G401 (cell line): Measurements from ENCODE around the gene CBX2. TPM values are rescaled to one million over a fixed set of nuclear protein-coding genes. Genes with fewer than 3 reads are reported as not detected.

ENCODE experiments used
- DNase-seq: peaks from one replicate; pipeline ENCODE4 v3.0.0-alpha.2; 2015; ENCODE audit warnings: low spot score
- in situ Hi-C: cut with HindIII; loops from 2 replicates; pipeline ENCODE4 v1.10.0; 2016; ENCODE audit warnings: low sequenced_read_pairs, mixed read lengths
- total RNA-seq: library from RNA; depleted of rRNA; stranded (reverse); fragments of >200 nt; shearing (Covaris generic); gene quantifications from 2 replicates; pipeline ENCODE4 v1.2.3, GENCODE V29; 2014

Gene CBX2
- total RNA-seq, 1 experiment from 2014 or later = 48.4 TPM

DNA sequence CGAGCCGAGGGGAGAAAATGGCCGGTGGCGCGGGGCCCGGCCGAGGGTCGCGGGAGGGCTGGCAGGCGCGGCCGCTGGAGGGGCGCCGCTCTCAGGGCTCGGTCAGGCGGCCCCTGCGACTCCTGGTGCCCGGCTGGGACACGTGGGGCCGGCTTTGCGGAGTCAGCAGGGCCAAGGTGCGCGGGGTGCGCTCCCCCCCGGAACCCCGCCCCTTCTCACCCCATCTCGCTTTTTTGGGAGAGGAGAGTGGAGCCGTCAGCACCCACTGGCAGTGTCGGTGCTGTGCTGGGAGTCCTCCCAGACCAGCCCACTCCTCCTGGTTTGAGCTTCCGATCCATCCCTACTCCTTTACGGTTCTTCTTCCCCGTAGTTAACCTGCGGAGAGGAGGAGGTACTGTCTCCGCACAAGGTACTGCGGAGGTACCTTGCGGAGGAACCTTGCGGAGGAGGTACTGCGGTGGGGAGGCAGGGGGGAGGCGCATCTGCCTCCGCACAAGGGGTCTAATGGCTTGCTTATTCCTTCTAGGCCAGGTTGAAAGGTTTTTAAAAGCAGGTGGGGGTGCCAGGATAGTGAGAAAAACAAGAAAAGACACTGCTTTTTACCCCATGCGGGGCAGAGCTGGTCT lies 38.0 kb downstream of the CBX2 start:
- in situ Hi-C loops = no loop called here
- DNase-seq = no peak

GRCh38 chr17:79818026-79818758 lies 40.2 kb downstream of the CBX2 start:
- in situ Hi-C loops = no loop called here
- no peak for DNase-seq

DNA sequence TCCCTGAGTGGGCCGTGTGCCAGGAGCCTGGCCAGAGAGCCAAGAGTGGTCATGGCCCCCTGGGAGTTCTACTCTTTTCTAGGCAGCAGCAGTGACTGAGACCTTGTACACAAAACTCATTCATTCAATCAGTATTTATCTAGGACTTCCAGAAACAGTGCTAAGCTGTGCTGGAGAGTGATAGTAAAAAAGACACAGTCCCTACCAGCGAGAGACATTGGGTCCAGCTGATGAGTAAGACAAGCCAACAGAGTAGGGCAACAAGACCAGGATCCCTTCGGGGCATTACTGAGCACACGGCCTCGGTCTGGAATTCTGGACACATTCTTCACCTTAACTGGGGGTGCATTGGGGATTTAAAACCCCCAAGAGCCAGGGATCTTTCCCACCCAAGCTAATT lies 41.1 kb downstream of the CBX2 start:
- in situ Hi-C loops = no loop called here
- no peak for DNase-seq

- no peak for DNase-seq
- in situ Hi-C loops = no loop called here
Observed at GRCh38 chr17:79819534-79820276, 41.8 kb downstream of the CBX2 start.

GRCh38 chr17:79820959-79821330 lies 43.0 kb downstream of the CBX2 start:
- DNase-seq = no peak
- in situ Hi-C loops = no loop called here

DNA sequence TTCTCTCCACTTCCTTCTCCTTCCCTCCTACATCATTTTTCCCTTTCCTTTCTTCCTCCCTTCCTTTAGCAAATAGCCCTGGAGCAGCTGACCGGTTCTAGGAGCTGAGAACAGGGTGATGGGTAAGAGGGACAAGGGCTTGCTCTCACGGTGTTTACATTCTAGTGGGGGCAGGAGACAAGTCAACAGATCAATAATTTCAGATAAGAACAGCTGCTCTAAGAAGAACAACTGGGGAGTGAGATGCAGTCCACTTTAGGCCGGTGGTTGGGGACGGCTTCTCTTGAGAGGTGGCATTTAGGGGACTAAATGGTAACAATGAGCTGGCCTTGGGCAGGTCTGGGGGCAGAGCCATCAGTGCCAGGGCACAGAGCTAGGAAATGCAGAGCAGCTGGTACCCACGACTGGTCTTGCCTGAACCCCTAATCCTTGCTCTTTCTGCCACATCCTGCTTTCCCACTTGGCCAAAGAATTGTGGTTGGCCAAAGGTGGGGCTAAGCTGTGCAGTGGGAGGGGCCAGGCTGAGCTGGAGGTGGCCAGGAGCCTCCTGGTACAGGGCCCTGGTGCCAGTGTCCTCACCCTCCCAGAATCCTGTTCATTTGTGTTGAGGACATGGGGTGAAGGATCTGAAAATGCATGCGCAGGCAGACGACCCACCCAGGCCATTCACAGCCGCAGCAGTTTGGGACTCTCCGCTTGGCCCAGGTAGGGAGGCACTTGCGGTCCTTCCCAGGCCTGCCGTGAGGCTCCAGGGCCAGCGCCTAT lies 43.6 kb downstream of the CBX2 start:
- in situ Hi-C loops = no loop called here
- no peak for DNase-seq

DNA sequence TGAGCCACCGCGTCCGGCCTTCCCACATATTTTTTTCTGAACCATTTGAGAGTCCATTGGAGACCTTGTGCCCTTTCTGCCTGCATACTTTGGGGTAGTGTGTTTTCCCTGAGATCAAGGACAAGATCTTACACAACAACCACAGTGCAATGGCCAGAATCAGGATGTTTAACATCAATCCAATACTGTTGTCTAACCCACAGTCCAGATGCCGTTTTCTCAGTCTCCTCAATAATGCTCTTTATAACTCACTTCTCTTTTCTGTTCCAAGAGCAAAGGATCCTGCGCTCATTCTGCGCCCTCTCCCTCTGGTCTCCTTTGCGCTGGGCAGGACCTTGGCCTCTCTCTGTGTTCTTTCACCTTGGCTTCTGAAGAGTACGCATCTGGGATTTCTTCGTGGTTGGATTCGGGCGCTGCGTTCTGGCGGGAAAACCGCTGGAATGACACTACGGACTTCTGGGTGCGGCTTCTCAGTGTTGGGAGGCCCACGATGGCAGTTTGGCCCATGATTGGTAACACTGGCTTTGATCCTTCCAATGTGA lies 44.7 kb downstream of the CBX2 start:
- no peak for DNase-seq
- in situ Hi-C loops = no loop called here

DNA sequence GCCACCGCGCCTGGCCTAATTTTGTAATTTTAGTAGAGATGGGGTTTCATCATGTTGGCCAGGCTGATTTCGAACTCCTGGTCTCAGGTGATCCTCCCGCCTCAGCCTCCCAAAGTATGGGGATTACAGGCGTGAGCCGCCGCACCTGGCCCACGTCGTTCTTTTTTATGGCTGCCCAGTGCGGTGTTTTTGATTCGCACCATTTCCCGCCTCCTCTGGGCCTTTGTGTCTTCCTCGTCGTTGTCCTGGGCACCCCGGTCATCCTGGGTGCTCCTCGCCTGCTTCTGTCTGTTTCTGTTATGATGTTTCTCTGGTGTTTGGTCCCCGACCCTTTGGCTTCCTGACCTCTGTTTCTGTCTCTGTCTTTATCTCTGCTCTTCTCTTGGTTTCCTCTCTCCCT lies 46.3 kb downstream of the CBX2 start:
- in situ Hi-C loops = no loop called here
- no peak for DNase-seq

DNA sequence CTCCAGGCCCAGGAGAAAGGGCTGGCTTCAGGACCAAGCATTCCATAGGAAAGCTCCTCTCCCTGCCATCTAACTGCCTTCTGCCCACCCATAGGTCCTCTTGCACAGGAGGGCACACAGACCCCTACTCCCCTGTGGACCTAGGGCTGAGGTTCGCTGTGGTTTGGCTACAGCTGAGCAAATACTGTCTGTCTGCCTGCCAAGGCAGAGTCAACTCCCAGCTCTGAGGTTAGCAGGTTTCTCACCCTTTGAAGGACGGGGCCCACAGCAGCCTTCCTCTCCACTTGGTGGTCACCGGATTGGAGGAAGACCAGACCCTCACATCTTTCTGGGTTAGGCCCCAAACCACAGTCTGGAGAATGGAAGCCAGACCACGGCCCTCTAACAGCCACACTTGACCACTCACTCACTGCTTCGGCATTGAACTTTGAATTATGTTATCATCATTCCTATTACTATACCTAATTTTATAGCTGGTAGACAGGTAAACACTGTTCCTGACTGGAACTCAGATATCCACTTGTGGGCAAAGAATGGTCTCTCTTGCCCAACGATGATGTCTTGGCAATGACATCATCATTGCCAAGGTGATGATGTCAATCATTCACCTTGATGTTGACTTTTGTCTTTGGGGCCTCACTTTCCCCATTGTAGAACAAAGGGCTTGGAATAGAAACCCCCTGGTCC lies 47.1 kb downstream of the CBX2 start:
- no peak for DNase-seq
- in situ Hi-C loops = no loop called here

- no peak for DNase-seq
- in situ Hi-C loops = no loop called here
Observed at GRCh38 chr17:79825580-79825921, 47.6 kb downstream of the CBX2 start.

GRCh38 chr17:79826204-79826680 lies 48.3 kb downstream of the CBX2 start:
- in situ Hi-C loops = no loop called here
- DNase-seq = no peak

DNA sequence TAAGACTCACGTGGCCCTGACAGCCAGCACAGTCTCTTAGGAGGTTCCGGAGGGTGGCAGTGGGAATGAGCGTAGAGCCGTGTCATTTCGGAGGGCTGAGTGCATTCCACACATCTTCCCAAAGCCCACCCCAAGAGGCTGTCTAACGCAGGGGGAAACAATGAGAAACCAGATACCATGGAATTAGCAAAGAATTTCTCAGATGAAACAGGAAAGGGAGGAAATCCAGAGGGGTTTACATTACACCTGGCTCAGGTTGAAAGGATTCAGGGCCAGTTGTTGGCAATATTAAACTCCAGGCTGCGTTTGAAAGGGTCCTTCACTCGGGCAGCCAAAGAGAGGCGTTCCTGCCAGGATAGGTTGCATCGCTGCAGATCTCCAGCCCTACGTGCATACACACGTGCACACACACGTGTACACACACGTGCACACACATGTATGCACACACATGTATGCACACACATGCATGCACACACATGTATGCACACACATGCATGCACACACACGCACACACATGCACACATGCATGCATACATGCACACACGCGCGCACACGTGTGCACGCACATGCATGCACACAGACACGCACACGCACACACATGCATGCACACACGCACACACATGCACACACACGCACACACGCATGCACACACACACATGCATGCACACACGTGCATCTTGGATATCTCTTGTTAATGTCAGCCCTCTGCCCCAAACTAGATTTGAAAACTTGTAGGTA lies 49.1 kb downstream of the CBX2 start:
- DNase-seq = no peak
- in situ Hi-C loops = no loop called here

- in situ Hi-C loops = no loop called here
Observed at GRCh38 chr17:79829004-79829403, 51.1 kb downstream of the CBX2 start.

DNA sequence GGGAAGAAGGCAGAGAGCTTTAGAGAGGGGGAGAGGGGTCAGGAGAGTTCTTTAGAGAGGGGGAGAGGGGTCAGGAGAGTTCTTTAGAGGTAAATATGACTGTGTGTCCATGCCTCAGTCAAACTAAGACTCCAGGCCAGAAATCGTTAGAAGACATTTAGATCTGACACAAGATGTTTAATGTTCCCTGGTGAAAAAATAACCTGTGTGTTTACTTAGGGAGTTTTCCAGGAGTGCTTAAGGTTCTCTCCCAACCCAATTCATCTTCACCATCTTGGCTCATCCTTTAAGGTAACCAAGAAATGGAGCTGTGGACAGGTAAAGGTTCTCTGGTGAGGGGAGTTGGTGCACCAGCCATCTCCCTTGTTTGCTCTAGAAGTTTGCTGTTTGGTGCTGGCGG lies 51.5 kb downstream of the CBX2 start:
- no peak for DNase-seq
- in situ Hi-C loops = no loop called here

More at GRCh38 chr17:79829004-79829403, 51.1 kb downstream of the CBX2 start:
- DNase-seq = no peak

DNA sequence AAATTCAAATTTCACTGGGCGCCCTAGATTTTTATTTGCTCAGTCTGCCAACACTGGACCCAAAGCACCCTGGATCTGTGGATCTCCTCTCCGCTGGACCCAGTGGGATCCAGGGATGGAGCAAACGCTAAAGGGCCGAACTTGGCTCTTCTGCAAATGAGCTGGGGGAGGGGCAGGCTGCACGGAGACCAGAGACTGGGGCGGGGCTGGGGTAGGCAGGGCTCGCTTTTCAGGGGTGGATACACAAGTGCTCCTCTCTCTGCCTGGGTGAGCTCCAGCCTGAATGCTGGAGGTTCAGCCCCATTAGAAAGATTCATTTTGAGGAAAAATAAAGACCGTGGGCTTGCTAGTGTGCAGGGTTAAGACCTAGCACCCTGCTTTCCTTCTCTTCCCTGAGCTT lies 52.4 kb downstream of the CBX2 start:
- DNase-seq = no peak
- in situ Hi-C loops = no loop called here

- in situ Hi-C loops = no loop called here
- no peak for DNase-seq
Observed at GRCh38 chr17:79830763-79831264, 52.9 kb downstream of the CBX2 start.

DNA sequence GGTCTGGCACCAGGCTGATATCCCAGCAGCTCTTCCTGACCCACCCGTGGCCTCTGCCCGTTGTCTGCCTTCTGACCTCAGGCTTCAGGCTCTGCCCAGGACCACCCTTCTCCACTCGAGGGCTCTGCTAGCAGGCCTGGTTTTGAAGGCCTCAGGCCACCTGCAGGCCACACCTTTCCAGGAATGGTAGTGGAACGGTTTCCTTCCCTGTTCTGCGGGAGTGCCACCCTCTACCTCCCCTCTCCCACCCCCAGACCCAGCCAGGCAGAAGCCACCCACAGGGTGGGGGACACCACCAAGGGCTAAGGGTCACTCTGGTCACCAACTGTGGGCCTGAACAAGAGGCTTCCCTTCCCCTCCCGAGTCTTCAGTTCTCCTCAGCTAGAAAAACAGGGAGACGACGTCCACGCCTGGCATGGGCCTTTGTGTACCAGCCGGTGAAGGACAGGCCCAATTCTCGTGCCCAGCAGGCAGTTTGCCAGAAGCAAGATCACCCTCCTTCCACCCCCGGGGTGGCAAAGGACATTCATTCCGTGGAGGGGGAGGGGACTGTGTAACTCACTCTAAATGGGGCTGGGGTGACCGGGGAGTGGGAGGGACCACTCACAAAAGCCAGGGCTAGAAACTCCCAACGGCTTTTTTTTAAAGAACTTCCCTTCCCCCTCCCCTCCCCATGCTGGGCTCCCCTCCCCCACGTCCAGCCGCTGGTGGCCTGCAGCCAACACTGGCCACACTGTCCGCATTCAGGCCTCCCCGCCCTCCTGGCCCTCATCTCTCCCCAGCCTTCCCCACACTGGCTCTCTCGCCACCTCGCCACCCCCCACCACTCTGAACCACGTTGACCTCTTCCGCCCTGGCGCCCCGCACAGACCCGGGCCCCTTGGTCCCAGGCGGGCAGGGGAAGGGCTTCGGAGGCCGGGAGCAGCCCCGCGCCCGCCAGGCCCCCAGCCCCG lies 53.6 kb downstream of the CBX2 start:
- DNase-seq = no peak
- in situ Hi-C loops = no loop called here
